Measurements from ENCODE around the gene NINJ2. TPM values are rescaled to one million over a fixed set of nuclear protein-coding genes. Genes with fewer than 3 reads are reported as not detected.

The NINJ2 gene
- total RNA-seq, 1 experiment from 2014 or later: 0.24 TPM

- Histone ChIP-seq H3K79me2 (ENCODE audit: insufficient read depth, low read length) (no peaks in the 10 kb centered on the region), H3K23ac (ENCODE audit: insufficient read length, low read depth, low read length) (no peak overlapping the region), H3K23me2 (ENCODE audit: insufficient read length, low read depth, low read length, poor library complexity, severe bottlenecking) (no peaks in the 10 kb centered on the region), H2BK20ac (ENCODE audit: low read depth, low read length, poor library complexity, severe bottlenecking) (no peak overlapping the region), H2BK12ac (ENCODE audit: insufficient read length, low read depth, low read length) (no peak overlapping the region), H4K8ac (replicated peaks; ENCODE audit: insufficient read length, low read depth, low read length) (no peak overlapping the region), H3K27me3 (ENCODE audit: insufficient read depth, low read length) (no peaks in the 10 kb centered on the region), H3K18ac (ENCODE audit: insufficient read length, low read depth, low read length) (no peak overlapping the region), H2AFZ (ENCODE audit: low read length) (no peak overlapping the region), H3T11ph (ENCODE audit: low read length) (no peak overlapping the region), H2BK5ac (ENCODE audit: insufficient read length, low read length) (no peak overlapping the region), H3K9me3 (ENCODE audit: control insufficient read depth, low read depth, low read length) (no peaks in the 10 kb centered on the region), H3K9ac (ENCODE audit: extremely low read depth, insufficient read length, low read length) (no peak overlapping the region), H4K5ac (ENCODE audit: insufficient read length, low read depth, low read length) (no peak overlapping the region), H4K20me1 (ENCODE audit: control insufficient read depth, insufficient read depth, insufficient read length) (no peaks in the 10 kb centered on the region), H3K27ac (ENCODE audit: insufficient read length, low read depth, low read length) (no peak overlapping the region), H3K56ac (ENCODE audit: insufficient read length, low read depth, low read length) (no peak overlapping the region), H3K4me2 (ENCODE audit: insufficient read depth, insufficient read length, low read length) (no peak overlapping the region), H3K4me1 (ENCODE audit: insufficient read depth, low read length) (no peaks in the 10 kb centered on the region), H4K91ac (ENCODE audit: insufficient read length, low read depth, low read length) (no peak overlapping the region), H2AK5ac (ENCODE audit: insufficient read length, low read length) (no peak overlapping the region), H3K79me1 (ENCODE audit: insufficient read depth, low read depth, low read length, poor library complexity, severe bottlenecking) (no peaks in the 10 kb centered on the region), H3K4ac (ENCODE audit: low read depth, low read length) (no peak overlapping the region), H2BK120ac (ENCODE audit: low read depth, low read length, poor library complexity, severe bottlenecking) (no peak overlapping the region), H2BK15ac (ENCODE audit: low read depth, low read length) (no peak overlapping the region), H3K14ac (ENCODE audit: insufficient read depth, low read length) (no peak overlapping the region)
- H3K36me3 Mint-ChIP-seq (ENCODE audit: insufficient read depth in 1 of 3, low read depth in 3 of 3): no peaks in the 10 kb centered on the region; a peak in 2 of 7 replicates
- WGBS (ENCODE audit: extremely low coverage, insufficient read length, low lambda C conversion rate): no CpG with 5 or more reads among the region's 19 CpGs
- peaks cover 2 to 4% of the 10 kb centered on the region in 2 experiments; a peak in 2 of 4 replicates for H3K4me1 Mint-ChIP-seq
- no peaks in the 10 kb centered on the region; the same call in 1 of the 2 replicates for H3K27me3 Mint-ChIP-seq (ENCODE audit: low read depth)
- no peak for DNase-seq
- H3K27ac Mint-ChIP-seq: no peak overlapping the region
- TF ChIP-seq, protein P1, sequence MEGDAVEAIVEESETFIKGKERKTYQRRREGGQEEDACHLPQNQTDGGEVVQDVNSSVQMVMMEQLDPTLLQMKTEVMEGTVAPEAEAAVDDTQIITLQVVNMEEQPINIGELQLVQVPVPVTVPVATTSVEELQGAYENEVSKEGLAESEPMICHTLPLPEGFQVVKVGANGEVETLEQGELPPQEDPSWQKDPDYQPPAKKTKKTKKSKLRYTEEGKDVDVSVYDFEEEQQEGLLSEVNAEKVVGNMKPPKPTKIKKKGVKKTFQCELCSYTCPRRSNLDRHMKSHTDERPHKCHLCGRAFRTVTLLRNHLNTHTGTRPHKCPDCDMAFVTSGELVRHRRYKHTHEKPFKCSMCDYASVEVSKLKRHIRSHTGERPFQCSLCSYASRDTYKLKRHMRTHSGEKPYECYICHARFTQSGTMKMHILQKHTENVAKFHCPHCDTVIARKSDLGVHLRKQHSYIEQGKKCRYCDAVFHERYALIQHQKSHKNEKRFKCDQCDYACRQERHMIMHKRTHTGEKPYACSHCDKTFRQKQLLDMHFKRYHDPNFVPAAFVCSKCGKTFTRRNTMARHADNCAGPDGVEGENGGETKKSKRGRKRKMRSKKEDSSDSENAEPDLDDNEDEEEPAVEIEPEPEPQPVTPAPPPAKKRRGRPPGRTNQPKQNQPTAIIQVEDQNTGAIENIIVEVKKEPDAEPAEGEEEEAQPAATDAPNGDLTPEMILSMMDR (conservative IDR thresholded peaks at IDR 0.05): no peak
- H3K9me3 Mint-ChIP-seq: no peaks in the 10 kb centered on the region
- no peak overlapping the region for H3K4me3 Mint-ChIP-seq
Observed at GRCh38 chr12:560691-561390, 102.4 kb downstream of the NINJ2 start.

Data from H9 (cell line).